Stimulated activated CD8-positive, alpha-beta memory T cell treated with anti-CD3 and anti-CD28 coated beads, Interleukin-15, amount 100 ng/mL, for 48 hours (primary cell): ENCODE data around the gene MACROD1.

Source experiments
- DNase-seq, 2 donors: peaks; one replicate each; pipeline ENCODE4 v3.0.0-alpha.2; 2020; ENCODE audit warnings: low read depth in 2 of 2

Gene MACROD1

DNA sequence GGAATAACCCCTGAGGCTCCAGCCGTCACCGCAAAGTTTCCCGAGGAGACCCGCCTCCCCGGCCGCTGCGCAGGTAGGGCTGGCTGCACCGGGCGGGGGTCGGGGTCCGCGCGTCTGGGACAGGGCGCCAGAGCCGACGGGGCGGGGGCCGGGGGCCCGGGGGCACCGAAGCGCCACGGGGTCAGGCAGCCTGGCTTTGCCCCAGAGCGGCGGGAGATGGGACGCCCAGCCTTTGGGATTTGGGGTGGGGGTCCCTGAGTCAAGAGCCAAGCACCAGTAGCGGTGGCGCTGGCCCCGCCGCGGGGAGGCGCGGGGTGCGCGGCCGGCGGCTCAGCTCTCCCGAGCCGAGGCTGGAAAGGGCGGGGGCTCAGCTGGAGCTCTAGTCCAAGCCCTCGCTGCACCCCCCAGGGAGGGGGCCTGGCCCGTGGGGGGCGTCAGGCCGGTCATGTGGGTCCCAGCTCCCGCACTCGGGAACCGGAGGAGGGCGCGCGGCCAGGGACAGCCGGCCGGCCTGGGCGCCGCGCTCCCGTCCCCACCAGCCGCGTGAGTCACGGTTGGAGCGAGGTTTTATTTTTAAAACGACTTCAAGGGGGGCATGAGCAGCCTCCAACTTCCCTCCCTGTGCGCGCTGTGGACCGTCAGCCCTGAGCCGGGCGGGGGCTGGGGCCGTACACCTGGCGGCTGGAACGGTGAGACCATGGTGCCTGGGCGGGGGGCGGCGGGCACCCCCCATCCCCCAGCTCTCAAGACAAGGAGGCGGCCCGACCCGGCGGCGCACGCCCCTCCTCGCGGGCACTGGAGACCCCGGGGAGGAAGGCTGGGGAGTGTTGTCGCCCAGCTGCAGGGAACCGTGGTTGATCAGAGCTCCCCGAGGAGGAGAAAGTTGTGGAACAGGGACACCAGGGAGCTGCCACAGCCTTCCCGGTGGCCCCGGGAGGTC, 129.6 kb downstream of the MACROD1 start:
- no peak for DNase-seq

DNA sequence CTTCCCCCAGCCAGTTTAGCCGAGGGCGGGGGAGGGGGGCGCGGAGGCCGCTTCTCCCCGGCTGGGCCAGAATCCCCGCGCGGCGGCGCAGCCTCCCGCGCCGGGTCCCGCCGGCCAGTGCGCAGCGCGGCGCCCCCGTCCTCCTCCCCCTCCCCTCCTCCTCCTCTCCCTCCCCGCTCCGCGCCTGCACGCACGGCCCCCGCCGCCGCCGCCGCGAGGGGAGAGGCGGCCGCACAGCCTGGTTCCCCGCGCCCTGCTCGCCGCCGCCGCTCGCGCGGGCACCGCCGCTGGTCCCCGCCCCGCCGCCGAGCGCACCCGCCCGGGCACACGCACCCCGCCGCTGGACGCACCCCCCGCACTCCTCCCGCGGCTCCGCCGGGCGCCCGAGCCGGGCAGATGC, 130.3 kb downstream of the MACROD1 start, which contains the start of gene FLRT1:
Gene FLRT1, plus strand, starts transcription at position 356 of the 400 bp plus-strand sequence. CDS start 80,337 bp downstream, outside the sequence.
- no peak for DNase-seq

DNA sequence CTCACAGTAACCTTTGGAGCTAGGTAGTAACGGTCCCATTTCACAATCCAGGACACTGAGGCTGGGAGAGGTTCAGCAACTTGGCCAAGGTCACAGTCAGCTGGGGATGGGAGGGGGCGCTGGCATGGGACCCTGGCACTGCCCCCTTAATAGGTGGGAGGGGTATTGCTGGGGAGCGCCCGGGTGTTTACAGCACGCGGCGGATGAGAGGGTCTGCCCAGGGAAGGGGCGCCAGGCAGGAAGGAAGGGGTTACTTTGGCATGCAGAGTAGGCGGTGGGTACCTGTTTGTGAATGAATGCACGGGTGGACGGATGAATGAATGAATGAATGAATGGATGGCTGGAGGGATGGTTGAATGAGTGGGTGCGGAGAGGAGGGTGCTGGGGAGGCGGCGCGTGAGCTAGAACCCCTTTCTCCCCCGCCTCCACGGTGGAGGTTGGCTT, 130.8 kb downstream of the MACROD1 start:
- DNase-seq, result no peak

DNA sequence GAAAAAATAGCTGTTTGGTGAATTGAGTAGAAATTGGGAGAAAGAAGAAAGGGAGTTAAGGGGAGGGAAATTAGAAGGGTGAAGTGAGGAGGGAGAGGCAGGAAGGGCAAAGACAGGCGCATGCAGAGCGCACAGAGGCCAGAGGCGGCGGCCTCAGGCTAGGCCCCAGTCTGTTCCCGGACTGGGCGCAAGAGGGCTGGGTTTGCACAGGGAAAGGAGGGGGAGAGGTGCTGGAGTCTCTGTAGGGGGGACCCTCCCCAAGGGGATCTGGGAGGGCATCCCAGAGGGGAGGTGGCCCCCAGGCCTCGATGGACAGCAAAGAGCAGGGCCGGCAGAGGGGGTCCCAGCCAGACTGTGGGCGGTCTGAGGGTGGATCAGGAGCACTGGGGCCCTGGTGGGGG, 131.5 kb downstream of the MACROD1 start:
- no peak for DNase-seq

DNA sequence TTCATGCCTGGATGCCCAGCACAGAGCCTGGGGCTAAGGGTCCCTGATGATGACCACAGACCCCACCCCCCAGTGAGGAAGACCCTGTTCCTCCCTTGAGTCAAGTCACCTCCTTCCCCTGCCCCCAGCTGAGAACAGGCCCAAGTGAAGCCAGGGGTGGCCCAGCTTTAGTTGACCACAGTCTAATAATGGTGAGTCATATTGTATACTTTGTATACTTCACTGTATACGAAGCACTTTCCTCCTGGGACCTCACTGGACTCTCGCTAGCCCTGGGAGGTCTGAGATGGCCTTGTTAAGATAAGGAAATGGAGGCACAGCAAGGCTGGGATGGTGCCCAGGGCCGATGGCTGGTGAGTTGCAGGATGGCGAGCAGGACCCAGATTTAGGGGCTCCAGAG, 133.9 kb downstream of the MACROD1 start:
- DNase-seq, result no peak

DNA sequence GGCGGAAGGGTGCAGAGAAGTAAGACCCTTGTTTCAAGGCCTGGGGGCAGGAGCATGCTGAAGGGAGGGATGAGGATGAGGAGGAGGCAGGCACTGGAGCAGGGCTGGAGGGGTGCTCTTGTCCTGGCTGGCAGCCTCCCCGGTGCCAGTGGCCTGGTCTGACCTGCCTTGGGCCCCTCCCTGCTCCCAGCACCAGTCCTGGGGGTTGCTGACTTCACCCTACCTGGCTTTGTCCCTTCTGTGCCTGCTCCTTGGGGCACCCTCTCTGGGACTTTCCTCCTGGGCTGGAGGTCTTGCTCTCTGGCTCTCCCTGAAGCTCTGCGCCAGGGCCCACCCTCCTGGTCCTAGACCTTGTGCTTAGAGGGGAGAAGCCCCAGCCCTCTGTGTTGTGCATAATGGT, 134.9 kb downstream of the MACROD1 start:
- DNase-seq, result no peak

DNA sequence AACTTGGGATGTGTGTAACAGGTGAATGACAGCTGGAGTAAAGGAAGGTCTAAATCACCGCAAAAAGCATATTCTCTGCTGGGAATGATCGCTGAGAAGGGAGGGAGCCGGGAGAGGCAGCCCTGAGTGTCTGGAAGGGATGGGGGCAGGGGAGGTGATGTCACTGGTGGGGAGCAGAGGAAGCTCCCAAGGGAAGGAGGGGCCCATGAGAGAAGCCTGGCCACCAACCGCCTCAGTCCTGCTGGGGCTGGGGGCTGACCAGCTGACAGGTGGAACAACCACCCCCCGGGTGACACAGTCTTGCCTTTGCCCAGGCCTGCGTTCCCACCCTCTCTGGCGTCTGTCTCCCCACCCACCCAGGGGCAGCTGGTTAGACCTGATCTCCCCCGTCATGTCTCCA, 136.1 kb downstream of the MACROD1 start:
- no peak for DNase-seq

DNA sequence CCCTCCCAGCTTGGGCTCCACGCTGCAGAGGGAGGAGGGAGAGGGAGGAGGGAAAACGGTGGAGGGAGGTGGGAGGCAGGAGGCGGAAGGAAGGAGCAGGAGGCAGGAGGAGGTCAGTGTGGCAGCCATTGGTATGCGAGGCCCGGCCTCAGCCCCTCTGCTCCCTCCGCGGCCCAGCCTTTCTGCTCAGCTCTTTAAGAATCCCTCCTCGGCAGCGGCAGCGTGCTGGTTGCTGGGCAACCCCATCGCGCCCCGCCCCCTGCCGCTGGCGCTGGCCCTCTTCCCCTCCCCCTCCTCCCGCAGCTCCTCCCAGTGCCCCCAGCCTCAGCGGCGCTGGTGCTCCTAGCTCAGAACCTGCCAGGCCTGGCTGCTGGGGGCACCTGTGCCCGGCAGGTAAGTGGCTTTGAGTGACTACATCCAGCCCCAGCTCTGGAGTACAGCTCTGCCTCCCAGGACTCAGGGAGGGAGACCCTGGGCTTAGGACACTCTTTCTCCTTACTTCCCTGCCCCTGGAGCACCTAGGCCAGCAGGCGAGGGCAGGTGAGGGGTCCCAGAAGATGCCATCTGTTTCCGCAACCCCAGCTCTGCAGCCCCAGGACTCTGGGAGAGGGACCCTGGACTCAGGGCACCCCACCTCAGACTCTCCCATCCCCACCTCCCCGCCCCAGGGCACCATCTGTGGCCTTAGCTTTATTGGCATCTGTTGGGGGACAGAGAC, 137.4 kb downstream of the MACROD1 start:
- no peak for DNase-seq

DNA sequence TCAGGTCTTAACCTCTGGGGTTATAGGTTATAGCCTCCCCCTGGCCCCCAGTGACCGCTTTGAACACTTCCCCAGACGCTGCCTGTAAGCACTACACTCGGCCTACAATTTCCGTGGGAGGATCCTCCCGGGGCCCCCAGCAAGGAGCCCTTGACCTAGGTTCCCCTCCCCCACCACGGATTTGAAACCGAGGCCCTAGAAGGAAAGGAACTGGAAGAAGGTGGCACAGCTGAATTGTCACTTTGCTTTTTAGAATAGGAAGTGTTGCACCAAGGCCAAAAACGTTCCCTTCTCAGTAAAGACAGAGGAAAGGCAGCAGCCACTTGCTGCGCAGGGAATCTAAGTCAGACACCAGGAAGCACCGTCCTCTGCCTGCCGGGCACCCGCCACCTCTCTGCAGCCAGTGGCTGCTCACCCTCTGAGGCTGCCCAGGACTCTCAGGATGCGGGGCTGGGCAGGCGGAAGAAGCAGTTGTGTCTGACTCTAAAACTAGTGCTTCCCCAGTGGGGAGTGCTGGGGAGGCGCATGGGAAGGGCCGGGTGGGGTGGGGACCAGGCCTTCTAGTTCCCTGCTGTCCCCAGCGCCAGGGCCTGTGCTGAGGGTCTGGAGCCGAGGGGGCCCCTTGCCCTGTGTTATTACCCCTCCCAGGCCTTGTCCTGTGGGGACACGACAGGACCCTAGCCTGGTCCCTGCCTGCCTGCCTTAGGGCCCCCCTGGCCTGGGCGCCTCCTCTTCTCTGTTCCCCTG, 138.1 kb downstream of the MACROD1 start:
- no peak for DNase-seq

DNA sequence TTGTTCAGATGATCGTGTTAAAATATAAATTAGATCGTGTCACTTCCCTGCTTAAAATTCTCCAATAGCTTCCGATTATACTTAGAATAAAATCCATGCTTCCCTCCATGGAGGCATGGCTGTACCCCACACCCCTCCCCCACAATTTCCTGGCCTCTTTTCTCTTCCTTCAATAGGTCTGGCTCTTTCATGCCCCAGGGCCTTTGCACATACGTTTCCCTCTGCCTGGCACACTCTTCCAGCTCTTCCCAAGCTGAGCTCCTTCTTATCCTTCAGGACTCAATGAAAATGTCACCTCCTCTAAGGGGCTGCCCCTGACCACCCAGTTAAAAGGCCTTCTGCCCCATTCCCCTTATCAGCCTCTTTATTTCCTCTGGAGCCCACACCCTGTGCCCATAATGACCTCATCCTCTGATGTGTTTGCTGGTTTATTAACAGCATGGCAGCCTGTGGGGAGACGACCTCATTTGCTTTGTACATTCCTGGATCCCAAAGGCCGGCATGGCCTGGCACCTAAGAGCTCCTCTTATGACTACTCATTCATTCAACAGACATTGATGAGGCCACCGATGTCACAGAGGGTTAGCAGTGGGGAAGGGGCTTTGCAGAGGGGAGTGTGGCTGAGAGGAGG, 139.2 kb downstream of the MACROD1 start:
- no peak for DNase-seq

DNA sequence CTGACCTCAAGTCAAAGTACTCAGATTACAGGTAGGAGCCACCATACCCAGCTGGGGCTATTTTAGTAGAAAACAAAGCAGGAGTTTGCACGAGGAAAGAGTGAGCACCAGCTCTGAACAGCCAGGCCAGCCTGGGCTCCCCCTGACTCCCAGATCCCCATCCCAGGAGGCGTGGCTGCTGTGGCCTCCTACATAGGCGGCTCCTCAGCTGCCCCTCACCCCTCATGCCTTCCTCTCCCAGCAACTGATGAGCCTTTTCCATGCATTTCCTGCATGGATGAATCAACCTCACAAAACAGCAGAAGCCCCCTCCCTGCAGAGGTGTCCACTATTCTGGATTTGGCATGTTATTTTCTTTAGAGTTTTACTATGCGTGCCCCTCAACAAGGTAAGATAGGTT, 140.7 kb downstream of the MACROD1 start:
- DNase-seq, result no peak

DNA sequence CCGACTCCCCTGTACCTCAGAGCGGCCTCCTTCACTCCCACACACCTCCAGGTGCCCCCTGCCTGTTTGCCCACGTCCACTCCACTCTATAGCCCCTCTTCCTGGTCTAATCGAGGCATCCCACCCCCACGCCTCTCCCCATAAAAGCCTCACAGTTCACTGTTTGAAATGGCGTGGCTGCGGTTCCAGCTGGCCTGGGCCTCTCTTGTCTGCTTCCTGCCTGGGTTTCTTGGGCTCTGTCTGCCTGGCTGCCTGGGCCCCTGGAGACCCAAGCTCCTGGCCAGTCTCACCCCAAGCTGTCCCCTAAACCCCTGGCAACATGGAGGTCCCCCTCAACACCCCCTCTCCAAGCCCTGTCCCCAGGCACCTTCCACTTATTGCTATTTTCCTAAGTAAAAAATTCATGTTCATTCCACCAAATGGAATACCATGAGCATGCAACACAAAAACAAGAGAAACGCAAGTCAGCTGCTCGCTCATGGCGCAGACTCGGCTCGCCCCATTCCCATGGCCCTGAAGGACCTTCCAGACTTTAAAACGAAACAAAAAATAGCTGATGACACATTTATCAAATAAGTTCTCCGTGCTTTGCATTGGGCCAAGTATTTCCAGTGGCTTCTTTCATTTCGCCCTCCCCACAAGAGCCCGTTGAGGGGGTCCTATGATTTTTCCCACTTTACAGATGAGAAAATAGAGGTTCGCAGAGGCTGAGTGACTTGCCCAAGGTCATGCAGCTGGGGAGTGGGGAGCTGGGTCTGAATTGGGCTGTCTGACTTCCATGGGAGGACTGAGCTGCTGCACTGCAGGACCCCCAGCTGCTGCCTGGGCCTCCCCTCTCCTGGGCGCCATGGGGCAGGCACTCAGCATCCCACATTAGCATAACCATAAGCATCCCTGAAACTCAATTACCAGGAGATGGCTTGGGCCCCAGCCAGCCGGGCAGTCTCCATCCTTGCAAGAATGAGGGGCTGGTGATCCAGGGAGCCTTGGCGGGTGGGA, 141.9 kb downstream of the MACROD1 start:
- DNase-seq, result no peak

DNA sequence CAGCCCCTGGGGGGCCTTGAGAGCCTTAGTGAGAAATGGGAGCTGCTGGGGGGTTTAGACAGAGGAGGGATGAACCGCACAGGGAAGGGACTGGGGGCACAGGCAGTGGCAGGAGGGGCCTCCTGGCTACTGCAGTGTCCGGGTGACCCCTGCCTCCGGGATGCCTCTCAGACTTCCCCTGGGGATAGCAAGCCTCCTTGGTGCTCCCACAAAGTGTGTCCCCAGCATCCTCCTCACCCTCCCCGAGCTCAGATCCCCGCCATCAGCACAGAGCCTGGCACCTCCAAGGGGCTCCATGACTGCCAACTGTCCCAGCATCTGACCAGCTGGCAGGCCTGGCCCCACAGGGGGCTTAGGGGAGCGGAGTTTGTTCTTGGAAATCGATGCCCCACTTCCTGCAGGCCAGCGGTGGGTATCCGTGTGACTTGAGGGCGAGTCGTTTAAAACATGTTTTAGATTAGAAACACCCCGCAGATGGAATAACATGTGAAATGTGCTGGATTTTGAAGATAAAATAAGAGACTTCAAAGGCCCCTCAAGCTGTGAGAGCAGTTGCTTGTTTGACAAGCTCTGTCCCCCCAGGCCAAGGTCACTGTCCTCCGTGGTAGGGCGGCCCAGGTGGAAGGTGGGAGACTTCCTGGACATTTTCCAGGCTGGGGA, 143.7 kb downstream of the MACROD1 start:
- no peak for DNase-seq

DNA sequence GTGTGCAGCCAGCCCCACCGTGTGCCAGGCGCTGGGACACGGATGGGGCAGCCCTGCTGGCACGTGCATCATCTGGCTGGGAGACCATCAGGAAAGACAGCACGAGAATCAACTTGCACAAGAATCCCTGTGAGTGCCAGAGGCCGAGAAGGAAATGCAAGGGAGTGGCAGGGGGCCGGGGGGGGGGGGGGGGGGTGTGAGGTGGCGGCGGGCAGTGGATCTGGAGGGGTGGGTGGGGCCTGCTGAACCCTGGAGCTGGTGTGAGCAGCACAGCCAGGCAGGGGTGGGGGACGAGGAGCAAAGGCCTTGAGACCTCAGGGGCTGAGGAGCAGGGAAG, 144.2 kb downstream of the MACROD1 start:
- no peak for DNase-seq

DNA sequence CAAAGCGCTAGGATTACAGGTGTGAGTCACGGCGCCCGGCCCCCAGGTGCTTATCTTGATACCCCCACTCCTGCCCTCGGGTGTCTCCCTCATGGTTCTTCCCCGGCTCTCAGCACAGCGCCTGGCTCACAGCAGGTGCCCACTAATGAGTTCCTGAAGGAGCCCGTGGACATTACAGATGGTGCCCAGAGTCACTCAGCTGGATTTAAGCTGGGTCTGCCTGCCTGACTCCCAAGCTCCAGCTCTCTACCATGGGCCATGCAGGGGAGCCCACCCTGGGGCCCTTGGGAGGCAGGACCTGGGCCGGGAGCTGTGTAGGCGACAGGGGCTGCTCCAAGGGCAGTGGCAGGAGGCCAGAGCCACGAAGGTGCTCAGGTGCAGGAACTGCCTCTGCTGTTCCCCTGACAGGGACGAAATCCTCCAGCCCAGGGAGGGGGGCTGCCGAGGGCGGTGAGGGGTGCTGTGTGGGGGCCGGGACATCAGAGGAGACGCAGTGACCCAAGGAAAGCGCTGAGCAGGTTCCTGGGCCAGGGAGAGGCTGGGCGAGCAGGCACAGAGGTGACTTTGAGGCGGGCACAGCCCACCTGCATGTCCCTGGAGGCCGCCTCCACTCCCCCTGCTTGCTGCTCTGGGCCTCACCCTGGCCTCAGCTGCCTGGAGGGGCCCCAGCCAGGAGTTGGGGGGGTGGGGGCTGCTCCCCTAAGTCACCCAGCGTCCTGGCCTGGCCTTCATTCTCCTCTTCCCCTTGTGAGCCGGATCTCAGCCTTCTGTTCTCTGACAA, 144.7 kb downstream of the MACROD1 start:
- no peak for DNase-seq

DNA sequence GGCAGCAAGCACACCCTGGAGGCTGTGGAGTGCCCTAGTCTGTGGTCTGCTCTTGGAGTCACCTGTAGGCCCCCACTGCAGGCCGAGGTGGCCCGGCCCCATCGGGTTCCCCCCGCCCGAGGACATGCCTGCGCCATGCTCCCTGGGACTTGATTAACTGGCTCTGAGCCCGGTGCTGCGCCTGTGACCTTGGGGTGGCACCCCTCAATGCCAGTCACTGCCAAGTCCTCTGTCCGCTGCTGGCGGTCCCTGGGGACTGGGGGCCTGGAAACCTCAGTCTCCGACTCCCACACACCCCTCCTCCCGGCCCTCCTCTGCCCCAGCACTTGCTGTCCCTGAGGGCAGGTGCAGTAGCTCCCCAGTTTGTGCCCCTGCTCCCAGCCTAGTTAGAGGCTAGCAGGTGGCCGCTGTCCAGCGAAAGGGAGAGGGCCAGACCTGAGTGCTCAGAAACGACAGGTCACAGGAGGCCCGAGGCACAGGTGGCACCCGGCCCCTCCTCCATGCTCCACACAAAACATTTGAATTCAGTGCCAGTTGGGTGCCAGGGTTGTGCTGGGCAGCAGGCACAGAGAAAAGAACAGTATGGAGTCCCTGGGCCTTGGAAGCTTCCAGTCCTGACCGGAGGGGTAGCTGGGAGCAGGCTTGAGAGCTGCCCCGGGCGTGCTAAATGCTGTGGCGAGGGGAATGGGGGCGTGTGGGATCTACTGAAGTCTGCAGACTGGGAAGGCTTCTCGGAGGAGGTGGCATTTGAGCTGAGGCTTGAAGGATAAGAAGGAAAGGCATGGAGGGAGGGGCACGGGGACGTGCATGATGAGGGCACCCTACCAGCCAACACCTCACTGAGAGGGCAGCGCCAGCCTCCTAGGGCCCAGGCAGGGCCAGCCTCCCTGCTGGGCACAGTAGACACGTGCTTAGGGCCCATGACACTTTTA, 146.5 kb downstream of the MACROD1 start:
- no peak for DNase-seq

DNA sequence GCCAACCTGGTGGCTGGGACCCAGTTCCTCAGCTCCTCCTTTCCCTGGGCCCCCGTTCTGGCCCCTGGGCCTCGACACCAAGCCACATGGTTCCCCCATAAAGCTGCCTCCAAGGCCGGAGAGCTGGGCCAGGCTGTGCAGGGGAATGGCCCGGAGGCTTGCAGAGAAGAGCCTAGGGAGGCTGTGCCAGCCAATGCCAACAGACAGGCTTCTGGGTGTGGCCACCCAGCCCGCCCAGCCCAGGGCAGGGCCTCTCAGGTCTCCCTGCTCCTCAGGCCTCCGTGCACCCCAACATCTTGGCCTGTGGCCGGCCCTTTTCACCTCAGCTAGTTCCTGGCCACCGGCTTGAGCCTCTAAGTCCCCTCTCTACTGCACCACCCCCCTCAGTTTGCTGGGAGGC, 147.6 kb downstream of the MACROD1 start:
- no peak for DNase-seq

DNA sequence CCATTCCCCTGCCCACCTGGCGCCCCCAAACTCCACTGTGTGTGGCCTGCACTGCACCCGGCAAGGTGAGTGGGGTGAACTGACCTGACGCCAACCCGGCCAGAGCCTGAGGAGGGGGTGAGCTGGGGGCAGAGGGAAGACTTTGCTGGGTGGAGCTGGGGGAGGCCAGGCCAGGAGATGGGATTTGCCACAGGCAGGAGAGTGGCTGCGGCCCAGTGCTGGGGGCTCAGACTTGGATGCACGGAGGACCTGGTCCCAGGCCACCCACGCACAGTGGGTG, 148.0 kb downstream of the MACROD1 start:
- DNase-seq, result no peak
